ENCODE data around the gene YIPF4. TPM values are rescaled to one million over a fixed set of nuclear protein-coding genes. Genes with fewer than 3 reads are reported as not detected.
"Not testable (repeated sequence)": the region's sequence is repeated elsewhere in the genome, so short reads cannot be mapped to it uniquely, and the experiment has no call there.

YIPF4 gene
- polyA plus RNA-seq, 1 of the 3 experiments (the other 2 are of a cell fraction): 3.5 TPM

GRCh38 chr2:32291746-32292145, 14.0 kb downstream of the YIPF4 start:
- WGBS (ENCODE audit: low lambda C conversion rate): 78% methylated on average over 2 of the region's 2 CpGs
- Histone ChIP-seq H3K4me1 (ENCODE audit: control insufficient read depth in 1 of 2, insufficient read depth in 2 of 2, low read depth in 1 of 2, low read length in 1 of 2) (peaks cover 0 to 18% of the 10 kb centered on the region in 2 experiments; a peak in 2 of 4 replicates), H3K9ac (no peak overlapping the region), H3K79me2 (ENCODE audit: insufficient read depth) (peaks cover 48% of the 10 kb centered on the region), H3K27me3 (ENCODE audit: insufficient read depth) (no peaks in the 10 kb centered on the region), H4K20me1 (ENCODE audit: insufficient read depth) (peaks cover 3% of the 10 kb centered on the region), H3K9me3 (no peaks in the 10 kb centered on the region), H3K4me2 (no peak overlapping the region), H3K27ac (ENCODE audit: low read depth in 2 of 2, low read length in 1 of 2) (no peak overlapping the region), H3K36me3 (replicated peaks in 1 of 2; ENCODE audit: control insufficient read depth in 1 of 2, insufficient read depth in 2 of 2, low read length in 1 of 2) (peaks cover 14 to 29% of the 10 kb centered on the region in 2 experiments), H3K4me3 (ENCODE audit: low read depth in 2 of 2, low read length in 1 of 2) (no peak overlapping the region), H3K9me2 (no peaks in the 10 kb centered on the region), H3F3A (replicated peaks; ENCODE audit: insufficient read depth) (peaks cover 9% of the 10 kb centered on the region), H2AFZ (ENCODE audit: low read depth) (no peak overlapping the region)
- ChIA-PET CTCF (interaction anchor here (0.7 kb wide), 1 partner anchor 1320 kb away, joined by 3 read pairs; no protein-coding TSS in a partner anchor), POLR2A (no interaction called here)
- no peak for DNase-seq
- TF ChIP-seq FOXM1 (IDR thresholded peaks at IDR 0.05; ENCODE audit: low read depth): no peak
- no peak for TF ChIP-seq EP300 (IDR thresholded peaks at IDR 0.05; ENCODE audit: borderline replicate concordance in 1 of 2, low read depth in 1 of 2, low read length in 1 of 2)
- TF ChIP-seq JUND (IDR thresholded peaks at IDR 0.05): no peak
- no peak for TF ChIP-seq FOSL2 (IDR thresholded peaks at IDR 0.05; ENCODE audit: borderline replicate concordance, low read depth)
- no peak for TF ChIP-seq MAX (IDR thresholded peaks at IDR 0.05; ENCODE audit: low read depth)
- TF ChIP-seq SMC3 (IDR thresholded peaks at IDR 0.05; ENCODE audit: low read depth, low read length): no peak
- no peak for TF ChIP-seq SIN3A (IDR thresholded peaks at IDR 0.05; ENCODE audit: borderline replicate concordance, low read depth, low read length)
- no peak for TF ChIP-seq ELF1 (IDR thresholded peaks at IDR 0.05)
- TF ChIP-seq RXRA (IDR thresholded peaks at IDR 0.05; ENCODE audit: borderline replicate concordance, low read depth): no peak
- TF ChIP-seq RCOR1 (IDR thresholded peaks at IDR 0.05; ENCODE audit: low read length): no peak
- no peak for TF ChIP-seq POLR2AphosphoS5 (IDR thresholded peaks at IDR 0.05; ENCODE audit: low read depth, low read length)
- TF ChIP-seq GATA2 (CRISPR knock-in tag; IDR thresholded peaks at IDR 0.05): no peak
- no peak for TF ChIP-seq EZH2phosphoT487 (IDR thresholded peaks at IDR 0.05; ENCODE audit: borderline replicate concordance, low read depth)

GRCh38 chr2:32293493-32293892, 15.8 kb downstream of the YIPF4 start:
- not testable (repeated sequence) for H3K9ac ChIP-seq, DNase-seq
- 98% methylated on average over 7 of the region's 26 CpGs for WGBS (ENCODE audit: low lambda C conversion rate)

GRCh38 chr2:32293966-32294562, 16.4 kb downstream of the YIPF4 start:
- H3K4me3 ChIP-seq (ENCODE audit: low read depth in 2 of 2, low read length in 1 of 2); CTCF ChIA-PET; H3K27ac ChIP-seq (ENCODE audit: low read depth in 2 of 2, low read length in 1 of 2); H4K20me1 ChIP-seq (ENCODE audit: insufficient read depth); H3K4me2 ChIP-seq; H3K9ac ChIP-seq; H3K27me3 ChIP-seq (ENCODE audit: insufficient read depth); H3K9me3 ChIP-seq; H3F3A ChIP-seq (replicated peaks; ENCODE audit: insufficient read depth); DNase-seq; H3K9me2 ChIP-seq; H2AFZ ChIP-seq (ENCODE audit: low read depth); POLR2A ChIA-PET: not testable (repeated sequence)
- Histone ChIP-seq H3K4me1 (ENCODE audit: control insufficient read depth in 1 of 2, insufficient read depth in 2 of 2, low read depth in 1 of 2, low read length in 1 of 2) (peaks cover 0 to 12% of the 10 kb centered on the region in 2 experiments; a peak in 2 of 4 replicates), H3K79me2 (ENCODE audit: insufficient read depth) (peaks cover 27% of the 10 kb centered on the region), H3K36me3 (replicated peaks in 1 of 2; ENCODE audit: control insufficient read depth in 1 of 2, insufficient read depth in 2 of 2, low read length in 1 of 2) (peaks cover 22 to 38% of the 10 kb centered on the region in 2 experiments)
- WGBS (ENCODE audit: low lambda C conversion rate): 98% methylated on average over 34 of the region's 43 CpGs

More at GRCh38 chr2:32293493-32293892, 15.8 kb downstream of the YIPF4 start:
- H3K4me2 ChIP-seq; H3K9me2 ChIP-seq; POLR2A ChIA-PET; H3K27me3 ChIP-seq (ENCODE audit: insufficient read depth); H3K4me3 ChIP-seq (ENCODE audit: low read depth in 2 of 2, low read length in 1 of 2); CTCF ChIA-PET; H3K9me3 ChIP-seq; H2AFZ ChIP-seq (ENCODE audit: low read depth); H3K27ac ChIP-seq (ENCODE audit: low read depth in 2 of 2, low read length in 1 of 2); H4K20me1 ChIP-seq (ENCODE audit: insufficient read depth); H3F3A ChIP-seq (replicated peaks; ENCODE audit: insufficient read depth): not testable (repeated sequence)
- peaks cover 22 to 36% of the 10 kb centered on the region in 2 experiments for H3K36me3 ChIP-seq (replicated peaks in 1 of 2; ENCODE audit: control insufficient read depth in 1 of 2, insufficient read depth in 2 of 2, low read length in 1 of 2)
- H3K79me2 ChIP-seq (ENCODE audit: insufficient read depth): peaks cover 32% of the 10 kb centered on the region
- peaks cover 0 to 18% of the 10 kb centered on the region in 2 experiments; a peak in 2 of 4 replicates for H3K4me1 ChIP-seq (ENCODE audit: control insufficient read depth in 1 of 2, insufficient read depth in 2 of 2, low read depth in 1 of 2, low read length in 1 of 2)

Measured in SK-N-SH (cell line).